HG02763 (cell line): ENCODE data around the gene USP49.

Experiments used
- ATAC-seq: cut with Tn5 transposase; IDR thresholded peaks from one replicate; pipeline ENCODE4 v1.9.1; 2021; ENCODE audit warnings: mild to moderate bottlenecking, moderate library complexity; ENCODE audit not compliant: unreplicated experiment

The USP49 gene

GRCh38 chr6:41759905-41760579 lies 135.1 kb downstream of the USP49 start:
- no peak for ATAC-seq

- no peak for ATAC-seq
Measured at GRCh38 chr6:41759106-41759904, 135.9 kb downstream of the USP49 start.

GRCh38 chr6:41758641-41759035 lies 136.5 kb downstream of the USP49 start:
- no peak for ATAC-seq

GRCh38 chr6:41757931-41758640 lies 137.1 kb downstream of the USP49 start:
- no peak for ATAC-seq

- ATAC-seq, result no peak
Measured at GRCh38 chr6:41757271-41757670, 137.9 kb downstream of the USP49 start.

- ATAC-seq, result no peak
Measured at GRCh38 chr6:41756354-41756753, 138.8 kb downstream of the USP49 start.

GRCh38 chr6:41755895-41756294 lies 139.3 kb downstream of the USP49 start:
- ATAC-seq, result no peak

- ATAC-seq, result no peak
Measured at GRCh38 chr6:41750374-41750773, 144.8 kb downstream of the USP49 start.

- no peak for ATAC-seq
Measured at GRCh38 chr6:41748542-41748941, 146.6 kb downstream of the USP49 start.

GRCh38 chr6:41748102-41748477 lies 147.1 kb downstream of the USP49 start:
- ATAC-seq, result no peak

GRCh38 chr6:41747256-41748101 lies 147.7 kb downstream of the USP49 start, which contains the start of gene PGC:
TSS of gene PGC (minus strand) at chr6:41747397. CDS start at chr6:41747334, 63 bp downstream.
- ATAC-seq, result no peak

GRCh38 chr6:41746107-41746506 lies 149.1 kb downstream of the USP49 start:
- no peak for ATAC-seq

- ATAC-seq, result no peak
Measured at GRCh38 chr6:41744236-41744787, 150.9 kb downstream of the USP49 start.

GRCh38 chr6:41743406-41744235 lies 151.6 kb downstream of the USP49 start:
- ATAC-seq, result no peak

GRCh38 chr6:41741625-41742490 lies 153.3 kb downstream of the USP49 start:
- no peak for ATAC-seq

GRCh38 chr6:41740366-41741162 lies 154.6 kb downstream of the USP49 start:
- no peak for ATAC-seq
